Neutrophil (primary cell): ENCODE measurements around the gene STX1A.

Experiments used
- H3K27ac ChIP-seq: fragments of 200-600 bp; sonication (generic); 2 replicates; pipeline ENCODE4 v1.5.1; 2016; ENCODE audit warnings: mild to moderate bottlenecking, moderate library complexity
- H3K27me3 ChIP-seq: fragments of 200-600 bp; sonication (generic); 2 replicates; pipeline ENCODE4 v1.6.0; 2016; ENCODE audit warnings: mild to moderate bottlenecking
- H3K36me3 ChIP-seq: fragments of 200-600 bp; sonication (generic); 2 replicates; pipeline ENCODE4 v1.5.1; 2017
- H3K4me1 ChIP-seq, 2 experiments: fragments of 200-600 bp in 1 of 2; sonication (generic) in 1 of 2; 1 replicate in 1 of 2; 2 replicates in 1 of 2; pipeline versions ENCODE4 v1.5.1 to v1.6.1; 2013 to 2016; ENCODE audit warnings: low read depth in 1 of 2, low read length in 1 of 2, mild to moderate bottlenecking in 1 of 2, moderate library complexity in 1 of 2; ENCODE audit not compliant: control insufficient read depth in 1 of 2, insufficient read depth in 1 of 2
- H3K4me3 ChIP-seq, 2 experiments: fragments of 200-600 bp in 1 of 2; sonication (generic) in 1 of 2; 1 replicate in 1 of 2; 2 replicates in 1 of 2; pipeline ENCODE4 v1.5.1; 2013 to 2016; ENCODE audit warnings: low read depth in 1 of 2, low read length in 1 of 2, mild to moderate bottlenecking in 1 of 2, moderate library complexity in 1 of 2
- H3K9me3 ChIP-seq: fragments of 200-600 bp; sonication (generic); 2 replicates; pipeline ENCODE4 v1.5.1; 2016
- TF ChIP-seq, protein P1 (sequence below): fragments of 200-600 bp; sonication (generic); IDR thresholded peaks from 2 replicates; pipeline ENCODE4 v1.5.1; 2016; ENCODE audit warnings: antibody characterized with exemption

STX1A gene

DNA sequence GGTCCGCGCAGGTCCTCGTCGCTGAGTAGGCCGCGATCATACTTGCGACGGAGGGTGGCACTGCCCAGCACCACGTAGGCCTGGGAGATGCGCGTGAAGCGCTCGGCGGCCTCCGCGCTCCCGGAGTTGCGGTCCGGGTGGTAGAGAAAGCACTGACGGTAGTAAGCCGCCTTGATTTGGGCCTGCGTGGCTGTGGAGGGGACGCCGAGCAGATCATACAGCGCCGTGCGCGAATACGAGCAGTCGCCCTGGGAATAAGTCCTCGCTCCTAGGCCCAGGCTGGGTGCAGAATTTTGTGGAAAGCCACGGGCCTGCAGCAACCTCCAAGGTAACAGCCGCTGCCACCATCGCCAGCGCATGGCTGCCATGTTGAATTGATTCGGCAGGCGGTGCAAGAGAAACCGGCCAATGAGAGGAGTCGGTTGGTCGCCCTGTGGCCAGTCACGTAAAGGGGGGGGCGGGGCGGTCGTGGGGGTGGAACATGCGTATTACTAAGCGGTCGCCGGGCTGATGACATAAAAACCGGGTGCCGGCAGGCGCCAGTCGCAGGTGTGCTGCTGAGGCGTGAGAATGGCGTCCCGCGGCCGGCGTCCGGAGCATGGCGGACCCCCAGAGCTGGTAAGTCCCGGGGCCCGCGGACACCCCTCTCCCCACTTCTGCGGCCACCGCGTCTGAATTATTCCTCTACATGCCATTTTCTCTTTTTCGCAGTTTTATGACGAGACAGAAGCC, 36.2 kb downstream of the STX1A start, which contains the start of the genes BUD23 and DNAJC30:
TSS of gene BUD23 (plus strand) at position 542 of the 732 bp plus-strand sequence. CDS start at position 571, 29 bp downstream.
TSS of gene DNAJC30 (minus strand) at position 398 of the 732 bp plus-strand sequence. CDS start at position 368, 30 bp downstream.
- peaks cover 17 to 20% of the 10 kb centered on the region in 2 experiments for H3K4me1 ChIP-seq
- H3K27ac ChIP-seq: peak within 1 kb of the TSS; percentile 67
- TF ChIP-seq, protein P1, sequence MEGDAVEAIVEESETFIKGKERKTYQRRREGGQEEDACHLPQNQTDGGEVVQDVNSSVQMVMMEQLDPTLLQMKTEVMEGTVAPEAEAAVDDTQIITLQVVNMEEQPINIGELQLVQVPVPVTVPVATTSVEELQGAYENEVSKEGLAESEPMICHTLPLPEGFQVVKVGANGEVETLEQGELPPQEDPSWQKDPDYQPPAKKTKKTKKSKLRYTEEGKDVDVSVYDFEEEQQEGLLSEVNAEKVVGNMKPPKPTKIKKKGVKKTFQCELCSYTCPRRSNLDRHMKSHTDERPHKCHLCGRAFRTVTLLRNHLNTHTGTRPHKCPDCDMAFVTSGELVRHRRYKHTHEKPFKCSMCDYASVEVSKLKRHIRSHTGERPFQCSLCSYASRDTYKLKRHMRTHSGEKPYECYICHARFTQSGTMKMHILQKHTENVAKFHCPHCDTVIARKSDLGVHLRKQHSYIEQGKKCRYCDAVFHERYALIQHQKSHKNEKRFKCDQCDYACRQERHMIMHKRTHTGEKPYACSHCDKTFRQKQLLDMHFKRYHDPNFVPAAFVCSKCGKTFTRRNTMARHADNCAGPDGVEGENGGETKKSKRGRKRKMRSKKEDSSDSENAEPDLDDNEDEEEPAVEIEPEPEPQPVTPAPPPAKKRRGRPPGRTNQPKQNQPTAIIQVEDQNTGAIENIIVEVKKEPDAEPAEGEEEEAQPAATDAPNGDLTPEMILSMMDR: peak; percentile 58
- peaks cover 11% of the 10 kb centered on the region for H3K36me3 ChIP-seq
- no peaks in the 10 kb centered on the region for H3K27me3 ChIP-seq
- no peaks in the 10 kb centered on the region for H3K9me3 ChIP-seq
- H3K4me3 ChIP-seq: peak within 1 kb of the TSS; percentile 93 to 99

DNA sequence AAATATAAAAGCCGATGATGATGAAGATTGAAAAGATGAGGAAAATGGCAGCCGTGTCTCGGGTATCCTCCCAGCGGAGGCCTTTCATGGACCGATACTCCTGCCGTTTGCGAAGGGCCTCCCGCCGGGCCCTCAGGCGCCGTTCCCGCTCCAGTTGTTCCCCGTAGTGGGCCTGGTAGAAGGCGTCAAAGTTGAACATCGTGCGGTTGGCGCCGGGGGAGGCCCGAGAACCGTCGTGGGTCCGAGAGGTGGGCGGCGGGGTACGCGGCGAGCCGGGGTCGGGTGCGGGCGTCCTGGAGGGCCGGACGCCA, 36.8 kb downstream of the STX1A start:
- peaks cover 12% of the 10 kb centered on the region for H3K36me3 ChIP-seq
- peak overlapping the region; percentile 67 for H3K27ac ChIP-seq
- TF ChIP-seq, protein P1: no peak

DNA sequence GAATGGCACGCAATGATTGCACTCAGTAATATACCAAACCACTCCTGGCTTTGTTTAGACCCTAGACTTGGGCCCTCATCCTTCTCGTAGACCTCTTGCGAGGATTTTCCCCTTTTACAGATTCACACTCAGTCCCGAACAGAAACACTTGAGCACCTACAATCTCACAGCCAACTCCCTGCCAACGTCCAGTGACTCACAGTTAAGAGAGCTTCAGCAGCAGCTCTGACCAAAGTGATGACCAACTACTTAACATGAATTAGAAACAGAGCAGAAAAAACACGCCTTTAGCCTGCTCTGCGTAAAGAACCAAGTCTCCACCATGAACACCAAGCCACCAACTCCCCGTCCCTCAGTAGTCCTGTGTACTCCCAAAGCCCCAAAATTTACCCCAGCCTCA, 38.4 kb downstream of the STX1A start:
- TF ChIP-seq, protein P1: no peak
- Histone ChIP-seq H3K27me3 (peaks cover under 1% of the 10 kb centered on the region), H3K4me3 (no peak overlapping the region), H3K4me1 (peaks cover 17 to 20% of the 10 kb centered on the region in 2 experiments), H3K36me3 (peaks cover 5% of the 10 kb centered on the region), H3K9me3 (no peaks in the 10 kb centered on the region), H3K27ac (no peak overlapping the region)

More for the DNA sequence above, 36.8 kb downstream of the STX1A start:
- Histone ChIP-seq H3K4me3 (peak overlapping the region; percentile 93 to 99), H3K9me3 (no peaks in the 10 kb centered on the region), H3K27me3 (no peaks in the 10 kb centered on the region), H3K4me1 (peaks cover 17 to 20% of the 10 kb centered on the region in 2 experiments)

DNA sequence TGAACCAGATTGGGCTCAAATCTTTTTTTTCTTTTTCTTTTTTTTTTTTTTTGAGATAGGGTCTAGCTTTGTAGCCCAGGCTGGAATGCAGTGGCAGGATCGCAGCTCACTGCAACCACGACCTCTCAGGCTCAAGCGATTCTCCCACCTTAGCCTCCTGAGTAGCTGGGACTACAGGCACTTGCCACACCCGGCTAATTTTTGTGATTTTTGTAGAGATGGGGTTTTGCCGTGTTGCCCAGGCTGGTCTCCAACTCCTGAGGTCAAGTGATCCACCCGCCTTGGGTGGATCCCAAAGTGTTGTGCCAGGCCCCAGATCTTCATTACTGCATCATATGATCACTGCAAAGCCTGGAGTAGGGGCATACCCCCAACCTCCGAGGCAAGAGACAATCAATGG, 39.0 kb downstream of the STX1A start:
- H3K4me3 ChIP-seq: no peak overlapping the region
- H3K27me3 ChIP-seq: peaks cover 6% of the 10 kb centered on the region
- TF ChIP-seq, protein P1: no peak
- peaks cover 17 to 20% of the 10 kb centered on the region in 2 experiments for H3K4me1 ChIP-seq
- H3K36me3 ChIP-seq: peaks cover 5% of the 10 kb centered on the region
- H3K9me3 ChIP-seq: no peaks in the 10 kb centered on the region
- H3K27ac ChIP-seq: no peak overlapping the region

DNA sequence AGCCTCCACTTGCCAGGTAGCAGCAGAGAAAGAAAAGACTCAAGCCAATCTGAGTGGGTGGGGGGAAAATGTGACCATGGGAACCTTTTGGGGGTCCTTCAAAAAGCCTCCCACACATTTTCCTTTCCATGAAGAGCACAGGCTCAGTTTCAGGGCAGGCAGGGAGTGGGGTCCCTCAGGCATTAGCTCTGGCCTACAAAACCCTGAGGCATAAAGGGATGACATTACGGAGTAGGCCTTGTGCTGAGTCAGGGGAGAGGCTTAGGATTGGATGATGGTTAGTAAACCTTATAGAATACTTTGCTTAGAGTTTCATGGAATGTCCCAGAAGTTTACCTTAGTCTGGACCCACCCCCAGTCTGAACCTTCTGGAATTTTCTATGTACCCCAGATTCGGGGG, 39.8 kb downstream of the STX1A start:
- Histone ChIP-seq H3K9me3 (no peaks in the 10 kb centered on the region), H3K4me1 (peaks cover 17 to 20% of the 10 kb centered on the region in 2 experiments), H3K27ac (no peak overlapping the region), H3K4me3 (no peak overlapping the region), H3K36me3 (peaks cover 5% of the 10 kb centered on the region), H3K27me3 (peaks cover 12% of the 10 kb centered on the region)
- TF ChIP-seq, protein P1: no peak
